Common myeloid progenitor, CD34-positive (primary cell): Measurements from ENCODE around the gene TSACC.
A peak's percentile ranks its signal among the peaks of the same experiment; 100 is the strongest.
"Not testable (repeated sequence)": the region's sequence is repeated elsewhere in the genome, so short reads cannot be mapped to it uniquely, and the experiment has no call there.

Source experiments
- CTCF ChIA-PET: fragments of 350-600 bp; sonication (Branson Sonifier 250); formaldehyde crosslinking; loops from one replicate; lab custom pipeline; 2021; ENCODE audit warnings: antibody characterized with exemption; lab: Charles Lee
- POLR2A ChIA-PET: fragments of 350-600 bp; sonication (Branson Sonifier 250); formaldehyde crosslinking; loops from one replicate; lab custom pipeline; 2021; ENCODE audit warnings: antibody characterized with exemption; lab: Charles Lee
- DNase-seq, 3 donors: peaks; one replicate each; pipeline versions ENCODE4 v3.0.0 to v3.0.0-alpha.2; 2013
- H3K27ac ChIP-seq, 2 experiments: 1 replicate in 1 of 2; 2 replicates in 1 of 2; pipeline ENCODE4 v1.7.0; 2013; ENCODE audit warnings: inconsistent platforms in 2 of 2, low read length in 2 of 2, mild to moderate bottlenecking in 2 of 2, low read depth in 1 of 2, moderate library complexity in 1 of 2; ENCODE audit not compliant: severe bottlenecking in 2 of 2, insufficient read depth in 1 of 2, poor library complexity in 1 of 2
- H3K27me3 ChIP-seq, 5 experiments: replicated peaks in 2 of 5; 1 replicate in 3 of 5; 2 replicates in 2 of 5; pipeline versions ENCODE4 v1.6.1 to v1.7.0; 2013; ENCODE audit warnings: low read length in 4 of 5, mild to moderate bottlenecking in 2 of 5, moderate library complexity in 2 of 5, inconsistent platforms in 1 of 5; ENCODE audit not compliant: insufficient read depth in 5 of 5, control insufficient read depth in 4 of 5
- H3K36me3 ChIP-seq, 4 experiments: 1 replicate in 2 of 4; 2 replicates in 2 of 4; pipeline versions ENCODE4 v1.6.1 to v1.7.0; 2013; ENCODE audit warnings: low read length in 3 of 4, control low read depth in 1 of 4, mild to moderate bottlenecking in 1 of 4; ENCODE audit not compliant: control insufficient read depth in 4 of 4, insufficient read depth in 4 of 4
- H3K4me1 ChIP-seq, 4 experiments: 1 replicate in 3 of 4; 2 replicates in 1 of 4; pipeline versions ENCODE4 v1.6.1 to v1.7.1; 2013; ENCODE audit warnings: low read length in 3 of 4, mild to moderate bottlenecking in 3 of 4, control low read depth in 1 of 4, inconsistent platforms in 1 of 4, moderate library complexity in 1 of 4; ENCODE audit not compliant: control insufficient read depth in 4 of 4, insufficient read depth in 4 of 4; ENCODE audit errors: control extremely low read depth in 1 of 4
- H3K4me3 ChIP-seq, 7 experiments: 1 replicate in 4 of 7; 2 replicates in 3 of 7; pipeline versions ENCODE4 v1.5.1 to v1.7.0; 2013; ENCODE audit warnings: mild to moderate bottlenecking in 7 of 7, low read length in 6 of 7, moderate library complexity in 6 of 7, inconsistent platforms in 2 of 7, low read depth in 2 of 7, control low read depth in 1 of 7; ENCODE audit not compliant: insufficient read depth in 4 of 7, control insufficient read depth in 1 of 7; ENCODE audit errors: extremely low read depth in 1 of 7
- H3K9me3 ChIP-seq, 5 experiments: 1 replicate in 4 of 5; 2 replicates in 1 of 5; pipeline versions ENCODE4 v1.6.1 to v1.7.1; 2013; ENCODE audit warnings: low read length in 4 of 5, mild to moderate bottlenecking in 2 of 5, inconsistent platforms in 1 of 5, low read depth in 1 of 5, moderate library complexity in 1 of 5; ENCODE audit not compliant: control insufficient read depth in 4 of 5, insufficient read depth in 2 of 5; ENCODE audit errors: control extremely low read depth in 1 of 5
- WGBS: methylation state at CpG from one replicate; pipeline ENCODE4 v1.1.5; 2013; ENCODE audit not compliant: insufficient coverage; 5-methylcytosine and 5-hydroxymethylcytosine counted together

Gene TSACC

GRCh38 chr1:156365754-156366153 lies 27.4 kb downstream of the TSACC start:
- Histone ChIP-seq H3K27me3 (peaks cover 2 to 29% (median 9%) of the 10 kb centered on the region in 5 experiments), H3K4me1 (peaks cover 0 to 11% (median 9%) of the 10 kb centered on the region in 4 experiments), H3K9me3 (no peaks in the 10 kb centered on the region), H3K36me3 (no peaks in the 10 kb centered on the region), H3K4me3 (no peak overlapping the region), H3K27ac (no peak overlapping the region)
- ChIA-PET POLR2A (no interaction called here), CTCF (interaction anchor here (0.9 to 1.9 kb wide), 3 partner anchors 9 to 18 kb away, joined by 3 to 5 read pairs (median 3); no protein-coding TSS in a partner anchor)
- DNase-seq = no peak

- Histone ChIP-seq H3K27me3 (peaks cover 2 to 29% (median 9%) of the 10 kb centered on the region in 5 experiments), H3K36me3 (no peaks in the 10 kb centered on the region), H3K27ac (no peak overlapping the region), H3K9me3 (no peaks in the 10 kb centered on the region), H3K4me3 (no peak overlapping the region), H3K4me1 (peaks cover 0 to 13% (median 9%) of the 10 kb centered on the region in 4 experiments)
- WGBS = 94% methylated on average over 5 of the region's 5 CpGs
- CTCF ChIA-PET = interaction anchor here (0.9 to 1.9 kb wide), 4 partner anchors 10 to 19 kb away, joined by 3 to 5 read pairs (median 4); no protein-coding TSS in a partner anchor
- DNase-seq = no peak
- POLR2A ChIA-PET = no interaction called here
These were observed 28.2 kb downstream of the TSACC start for GRCh38 chr1:156366378-156367166.

- no peak overlapping the region for H3K27ac ChIP-seq
- CTCF ChIA-PET = interaction anchor here (1.1 to 1.9 kb wide), 2 partner anchors 11 to 18 kb away, joined by 5 read pairs; no protein-coding TSS in a partner anchor
- POLR2A ChIA-PET = no interaction called here
- no peak overlapping the region for H3K4me3 ChIP-seq
- 98% methylated on average over 5 of the region's 9 CpGs for WGBS
- DNase-seq = no peak
- peaks cover 2 to 29% (median 9%) of the 10 kb centered on the region in 5 experiments for H3K27me3 ChIP-seq
- no peaks in the 10 kb centered on the region for H3K36me3 ChIP-seq
- peaks cover 0 to 15% (median 12%) of the 10 kb centered on the region in 4 experiments for H3K4me1 ChIP-seq
- no peaks in the 10 kb centered on the region for H3K9me3 ChIP-seq
These were observed 29.2 kb downstream of the TSACC start for GRCh38 chr1:156367383-156368156.

- no peak overlapping the region for H3K27ac ChIP-seq
- H3K4me1 ChIP-seq = peaks cover 0 to 15% (median 12%) of the 10 kb centered on the region in 4 experiments
- ChIA-PET POLR2A (interaction anchor here (1.3 kb wide), 1 partner anchor 8 kb away, joined by 5 read pairs; no protein-coding TSS in a partner anchor), CTCF (interaction anchor here (4.4 kb wide), 1 partner anchor 18 kb away, joined by 30 read pairs; no protein-coding TSS in a partner anchor)
- no peaks in the 10 kb centered on the region for H3K9me3 ChIP-seq
- 100% methylated on average over 2 of the region's 7 CpGs for WGBS
- no peaks in the 10 kb centered on the region for H3K36me3 ChIP-seq
- H3K27me3 ChIP-seq = peaks cover 2 to 29% (median 9%) of the 10 kb centered on the region in 5 experiments
- no peak overlapping the region for H3K4me3 ChIP-seq
- no peak for DNase-seq
These were observed 29.9 kb downstream of the TSACC start for GRCh38 chr1:156368157-156368658.

GRCh38 chr1:156368889-156369684 lies 30.8 kb downstream of the TSACC start, which contains the start of gene RHBG:
RHBG (plus strand) TSS chr1:156369211; CDS start chr1:156369250, 39 bp downstream.
- Histone ChIP-seq H3K4me1 (peaks cover 0 to 15% (median 12%) of the 10 kb centered on the region in 4 experiments), H3K27me3 (peaks cover 2 to 30% (median 13%) of the 10 kb centered on the region in 5 experiments), H3K9me3 (no peaks in the 10 kb centered on the region), H3K36me3 (no peaks in the 10 kb centered on the region), H3K27ac (no peak within 1 kb of the TSS), H3K4me3 (peak within 1 kb of the TSS; percentile 22 to 72 (median 49))
- CTCF ChIA-PET = interaction anchor here (4.4 kb wide), 1 partner anchor 17 kb away, joined by 30 read pairs; no protein-coding TSS in a partner anchor
- POLR2A ChIA-PET = interaction anchor here (0.8 to 1.3 kb wide), 2 partner anchors 9 to 11 kb away, joined by 3 to 5 read pairs; no protein-coding TSS in a partner anchor
- peak in 2 of 3 donors; percentile 47 to 53 for DNase-seq
- 6% methylated on average over 41 of the region's 48 CpGs for WGBS

- ChIA-PET CTCF (interaction anchor here (1.5 to 4.4 kb wide), 2 partner anchors 16 to 39 kb away, joined by 3 to 30 read pairs; no protein-coding TSS in a partner anchor), POLR2A (interaction anchor here (1.3 kb wide), 1 partner anchor 10 kb away, joined by 5 read pairs; no protein-coding TSS in a partner anchor)
- not testable (repeated sequence) for H3K27ac ChIP-seq, H3K9me3 ChIP-seq, H3K36me3 ChIP-seq, DNase-seq
- WGBS = 93% methylated on average over 4 of the region's 10 CpGs
- H3K4me3 ChIP-seq = peak overlapping the region in 4 of 7 experiments; percentile 45 to 67 (median 54)
- peaks cover 0 to 15% (median 12%) of the 10 kb centered on the region in 4 experiments for H3K4me1 ChIP-seq
- H3K27me3 ChIP-seq = peaks cover 0 to 26% (median 13%) of the 10 kb centered on the region in 5 experiments
These were observed 31.5 kb downstream of the TSACC start for GRCh38 chr1:156369685-156370286.
